Common myeloid progenitor, CD34-positive (primary cell): Measurements from ENCODE around the gene ASTN2.

Experiments used
- CTCF ChIA-PET: fragments of 350-600 bp; sonication (Branson Sonifier 250); formaldehyde crosslinking; loops from one replicate; lab custom pipeline; 2021; ENCODE audit warnings: antibody characterized with exemption; lab: Charles Lee
- POLR2A ChIA-PET: fragments of 350-600 bp; sonication (Branson Sonifier 250); formaldehyde crosslinking; loops from one replicate; lab custom pipeline; 2021; ENCODE audit warnings: antibody characterized with exemption; lab: Charles Lee
- DNase-seq, 3 donors: peaks; one replicate each; pipeline versions ENCODE4 v3.0.0 to v3.0.0-alpha.2; 2013
- H3K27ac ChIP-seq, 2 experiments: 1 replicate in 1 of 2; 2 replicates in 1 of 2; pipeline ENCODE4 v1.7.0; 2013; ENCODE audit warnings: inconsistent platforms in 2 of 2, low read length in 2 of 2, mild to moderate bottlenecking in 2 of 2, low read depth in 1 of 2, moderate library complexity in 1 of 2; ENCODE audit not compliant: severe bottlenecking in 2 of 2, insufficient read depth in 1 of 2, poor library complexity in 1 of 2
- H3K27me3 ChIP-seq, 5 experiments: replicated peaks in 2 of 5; 1 replicate in 3 of 5; 2 replicates in 2 of 5; pipeline versions ENCODE4 v1.6.1 to v1.7.0; 2013; ENCODE audit warnings: low read length in 4 of 5, mild to moderate bottlenecking in 2 of 5, moderate library complexity in 2 of 5, inconsistent platforms in 1 of 5; ENCODE audit not compliant: insufficient read depth in 5 of 5, control insufficient read depth in 4 of 5
- H3K36me3 ChIP-seq, 4 experiments: 1 replicate in 2 of 4; 2 replicates in 2 of 4; pipeline versions ENCODE4 v1.6.1 to v1.7.0; 2013; ENCODE audit warnings: low read length in 3 of 4, control low read depth in 1 of 4, mild to moderate bottlenecking in 1 of 4; ENCODE audit not compliant: control insufficient read depth in 4 of 4, insufficient read depth in 4 of 4
- H3K4me1 ChIP-seq, 4 experiments: 1 replicate in 3 of 4; 2 replicates in 1 of 4; pipeline versions ENCODE4 v1.6.1 to v1.7.1; 2013; ENCODE audit warnings: low read length in 3 of 4, mild to moderate bottlenecking in 3 of 4, control low read depth in 1 of 4, inconsistent platforms in 1 of 4, moderate library complexity in 1 of 4; ENCODE audit not compliant: control insufficient read depth in 4 of 4, insufficient read depth in 4 of 4; ENCODE audit errors: control extremely low read depth in 1 of 4
- H3K4me3 ChIP-seq, 7 experiments: 1 replicate in 4 of 7; 2 replicates in 3 of 7; pipeline versions ENCODE4 v1.5.1 to v1.7.0; 2013; ENCODE audit warnings: mild to moderate bottlenecking in 7 of 7, low read length in 6 of 7, moderate library complexity in 6 of 7, inconsistent platforms in 2 of 7, low read depth in 2 of 7, control low read depth in 1 of 7; ENCODE audit not compliant: insufficient read depth in 4 of 7, control insufficient read depth in 1 of 7; ENCODE audit errors: extremely low read depth in 1 of 7
- H3K9me3 ChIP-seq, 5 experiments: 1 replicate in 4 of 5; 2 replicates in 1 of 5; pipeline versions ENCODE4 v1.6.1 to v1.7.1; 2013; ENCODE audit warnings: low read length in 4 of 5, mild to moderate bottlenecking in 2 of 5, inconsistent platforms in 1 of 5, low read depth in 1 of 5, moderate library complexity in 1 of 5; ENCODE audit not compliant: control insufficient read depth in 4 of 5, insufficient read depth in 2 of 5; ENCODE audit errors: control extremely low read depth in 1 of 5
- WGBS: methylation state at CpG from one replicate; pipeline ENCODE4 v1.1.5; 2013; ENCODE audit not compliant: insufficient coverage; 5-methylcytosine and 5-hydroxymethylcytosine counted together

The ASTN2 gene

GRCh38 chr9:117374076-117374725 lies 40.7 kb downstream of the ASTN2 start:
- WGBS = 74% methylated on average over 2 of the region's 4 CpGs
- no peaks in the 10 kb centered on the region for H3K9me3 ChIP-seq
- H3K27ac ChIP-seq = no peak overlapping the region
- ChIA-PET CTCF (no interaction called here), POLR2A (no interaction called here)
- no peak overlapping the region for H3K4me3 ChIP-seq
- no peaks in the 10 kb centered on the region for H3K36me3 ChIP-seq
- H3K27me3 ChIP-seq = peaks cover 0 to 4% (median 0%) of the 10 kb centered on the region in 5 experiments
- no peaks in the 10 kb centered on the region for H3K4me1 ChIP-seq
- DNase-seq = no peak

GRCh38 chr9:117368684-117369230 lies 46.1 kb downstream of the ASTN2 start:
- POLR2A ChIA-PET = no interaction called here
- no CpG with 5 or more reads among the region's 2 CpGs for WGBS

DNA sequence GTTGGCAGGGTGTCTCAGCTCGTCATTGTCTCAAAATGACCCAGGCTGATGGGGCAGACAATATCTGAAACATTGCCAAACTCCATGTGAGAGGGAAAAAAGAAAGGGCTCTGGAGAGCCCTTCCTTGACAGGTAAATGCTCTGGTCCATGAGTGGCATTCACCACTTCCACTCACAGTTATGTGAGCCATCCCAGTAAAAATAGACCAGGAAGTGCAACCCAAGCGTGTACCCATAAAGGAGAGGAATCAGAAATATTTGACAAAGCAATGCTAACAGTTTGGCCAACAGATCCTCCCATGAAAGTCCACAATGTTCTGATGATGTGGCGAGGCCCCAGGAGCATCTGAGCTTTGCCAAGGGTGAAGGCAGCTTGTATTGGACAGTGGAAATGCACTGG lies 49.4 kb downstream of the ASTN2 start:
- Histone ChIP-seq H3K27ac (no peak overlapping the region), H3K4me1 (no peaks in the 10 kb centered on the region), H3K27me3 (no peaks in the 10 kb centered on the region), H3K9me3 (no peaks in the 10 kb centered on the region), H3K36me3 (no peaks in the 10 kb centered on the region), H3K4me3 (no peak overlapping the region)
- 81% methylated on average over 2 of the region's 3 CpGs for WGBS
- ChIA-PET POLR2A (no interaction called here), CTCF (no interaction called here)
- DNase-seq = no peak

More at GRCh38 chr9:117368684-117369230, 46.1 kb downstream of the ASTN2 start:
- H3K36me3 ChIP-seq = no peaks in the 10 kb centered on the region
- H3K27me3 ChIP-seq = no peaks in the 10 kb centered on the region
- no peaks in the 10 kb centered on the region for H3K4me1 ChIP-seq
- H3K27ac ChIP-seq = no peak overlapping the region
- no peak overlapping the region for H3K4me3 ChIP-seq
- CTCF ChIA-PET = no interaction called here
- no peaks in the 10 kb centered on the region for H3K9me3 ChIP-seq
- DNase-seq = no peak

GRCh38 chr9:117363006-117363405 lies 51.9 kb downstream of the ASTN2 start:
- Histone ChIP-seq H3K27ac (no peak overlapping the region), H3K4me3 (no peak overlapping the region), H3K27me3 (no peaks in the 10 kb centered on the region), H3K9me3 (no peaks in the 10 kb centered on the region), H3K36me3 (no peaks in the 10 kb centered on the region), H3K4me1 (no peaks in the 10 kb centered on the region)
- CTCF ChIA-PET = no interaction called here
- no peak for DNase-seq
- POLR2A ChIA-PET = no interaction called here
- WGBS = 100% methylated on average over 1 of the region's 4 CpGs

DNA sequence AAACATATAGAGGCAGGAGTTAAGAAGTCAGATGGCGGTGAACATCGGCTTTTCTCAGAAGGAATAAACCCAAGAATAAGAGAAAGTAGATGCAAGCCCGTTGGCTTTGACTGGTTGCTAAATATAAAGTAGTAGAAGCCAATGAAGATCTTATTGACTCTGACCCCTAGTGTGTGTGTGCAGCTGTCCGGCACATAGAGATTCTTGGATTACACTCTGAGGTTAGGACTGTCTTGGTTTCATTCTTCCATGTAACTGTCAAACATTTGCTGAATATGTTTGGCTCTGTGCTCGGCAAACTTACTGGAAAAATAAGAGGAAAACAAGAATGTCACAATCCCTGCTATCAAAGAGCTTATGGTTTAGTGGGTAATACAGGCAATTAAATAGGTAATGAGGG lies 54.9 kb downstream of the ASTN2 start:
- WGBS = 97% methylated on average over 5 of the region's 5 CpGs
- ChIA-PET CTCF (no interaction called here), POLR2A (no interaction called here)
- Histone ChIP-seq H3K9me3 (no peaks in the 10 kb centered on the region), H3K4me1 (no peaks in the 10 kb centered on the region), H3K27ac (no peak overlapping the region), H3K4me3 (no peak overlapping the region), H3K36me3 (no peaks in the 10 kb centered on the region), H3K27me3 (no peaks in the 10 kb centered on the region)
- no peak for DNase-seq

- H3K36me3 ChIP-seq = no peaks in the 10 kb centered on the region
- no peaks in the 10 kb centered on the region for H3K9me3 ChIP-seq
- H3K4me3 ChIP-seq = no peak overlapping the region
- no peaks in the 10 kb centered on the region for H3K27me3 ChIP-seq
- no peak overlapping the region for H3K27ac ChIP-seq
- 100% methylated on average over 3 of the region's 3 CpGs for WGBS
- no peak for DNase-seq
- CTCF ChIA-PET = no interaction called here
- POLR2A ChIA-PET = no interaction called here
- no peaks in the 10 kb centered on the region for H3K4me1 ChIP-seq
These were observed 59.3 kb downstream of the ASTN2 start for GRCh38 chr9:117355542-117355941.

DNA sequence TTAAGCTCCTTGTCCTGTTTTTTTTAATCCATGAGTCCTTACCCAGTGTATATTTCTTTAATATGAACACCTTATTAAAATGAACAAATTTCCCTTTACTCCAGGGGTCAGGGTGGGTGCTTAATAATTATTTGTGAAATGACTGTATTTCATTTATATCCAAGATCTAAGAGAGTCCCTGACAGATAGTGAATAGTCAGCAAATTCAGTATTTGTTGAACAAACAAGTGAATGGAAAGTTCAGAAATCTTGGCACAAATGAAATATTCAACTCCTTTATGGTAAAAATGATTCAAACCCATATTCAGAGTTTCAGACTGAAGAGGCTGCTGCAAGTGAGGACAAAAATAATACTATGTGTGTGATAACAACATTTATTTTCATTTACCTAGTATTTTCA lies 59.9 kb downstream of the ASTN2 start:
- Histone ChIP-seq H3K9me3 (no peaks in the 10 kb centered on the region), H3K36me3 (no peaks in the 10 kb centered on the region)
- CTCF ChIA-PET = no interaction called here

More for the DNA sequence above, 59.9 kb downstream of the ASTN2 start:
- Histone ChIP-seq H3K4me1 (no peaks in the 10 kb centered on the region), H3K27me3 (no peaks in the 10 kb centered on the region), H3K27ac (no peak overlapping the region), H3K4me3 (no peak overlapping the region)
- POLR2A ChIA-PET = no interaction called here
- no peak for DNase-seq
